ENCODE measurements around the gene DCAF12L2.
"Not testable (repeated sequence)": the region's sequence is repeated elsewhere in the genome, so short reads cannot be mapped to it uniquely, and the experiment has no call there.

The DCAF12L2 gene

DNA sequence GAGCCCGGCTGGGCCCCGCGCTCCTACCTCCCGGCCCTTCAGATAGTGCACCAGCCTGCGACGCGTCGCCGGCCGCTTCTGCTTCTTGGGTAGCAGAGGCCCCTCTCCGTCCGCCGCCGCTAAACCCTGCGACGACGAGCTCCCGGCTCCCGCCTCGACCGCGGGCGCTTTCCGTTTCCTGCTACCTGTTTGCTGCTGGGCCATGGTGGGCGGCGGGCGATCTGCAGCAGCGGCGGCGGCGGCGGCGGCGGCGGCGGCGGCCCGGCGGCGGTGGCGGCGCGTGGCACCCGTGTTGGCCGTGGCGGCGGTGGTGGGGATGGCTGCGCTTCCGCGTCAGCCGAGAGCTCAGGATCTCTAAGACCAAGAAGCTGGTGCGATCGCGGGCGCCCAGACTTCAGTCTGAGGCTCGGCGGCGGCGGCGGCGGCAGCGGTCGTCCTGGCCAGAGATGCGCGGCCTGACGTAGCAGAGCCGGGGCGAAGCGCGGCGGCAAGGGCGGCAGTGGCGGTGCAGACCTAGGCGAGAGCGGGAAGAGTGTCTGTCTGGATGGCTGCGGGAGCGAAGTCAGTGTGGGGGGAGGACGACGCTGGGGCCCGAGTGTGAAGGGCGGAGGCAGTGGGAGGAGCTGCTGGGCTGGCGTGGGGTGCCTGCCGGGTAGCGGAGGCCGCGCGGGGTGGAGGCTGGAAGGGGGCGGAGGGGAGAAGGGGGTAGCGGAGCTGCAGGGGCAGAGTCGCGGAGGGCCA is at the start of gene DCAF12L2:
TSS of gene DCAF12L2 (minus strand) at position 569 of the 741 bp plus-strand sequence. CDS start at position 204, 365 bp downstream.
- H3K4me2 ChIP-seq: no peak within 1 kb of the TSS
- no peaks in the 10 kb centered on the region for H3K4me1 ChIP-seq
- no peaks in the 10 kb centered on the region for H3K36me3 ChIP-seq
- H3K27ac ChIP-seq: no peak within 1 kb of the TSS
- peaks cover 12 to 21% (median 20%) of the 10 kb centered on the region in 11 experiments; a peak in 19 of 22 replicates for H3K9me3 ChIP-seq (replicated peaks in 1 of 11)
- peaks cover 16 to 61% (median 49%) of the 10 kb centered on the region in 11 experiments; a peak in 21 of 22 replicates for H3K27me3 ChIP-seq
- no peak within 1 kb of the TSS for H3K4me3 ChIP-seq
- no peaks in the 10 kb centered on the region for H4K20me1 ChIP-seq
- no peak for TF ChIP-seq Cebpa-rat (IDR thresholded peaks at IDR 0.05)
- H3K9ac ChIP-seq: no peak within 1 kb of the TSS

DNA sequence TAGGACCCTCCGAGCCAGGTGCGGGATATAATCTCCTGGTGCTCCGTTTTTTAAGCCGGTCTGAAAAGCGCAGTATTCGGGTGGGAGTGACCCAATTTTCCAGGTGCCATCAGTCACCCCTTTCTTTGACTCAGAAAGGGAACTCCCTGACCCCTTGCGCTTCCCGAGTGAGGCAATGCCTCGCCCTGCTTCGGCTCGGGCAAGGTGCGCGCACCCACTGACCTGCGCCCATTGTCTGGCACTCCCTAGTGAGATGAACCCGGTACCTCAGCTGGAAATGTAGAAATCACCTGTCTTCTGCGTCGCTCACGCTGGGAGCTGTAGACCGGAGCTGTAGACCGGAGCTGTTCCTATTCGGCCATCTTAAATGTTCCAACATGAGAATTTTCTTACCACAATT is 24.8 kb upstream of the DCAF12L2 start:
- H3K4me1 ChIP-seq; H3K36me3 ChIP-seq; H3K9me3 ChIP-seq (replicated peaks in 1 of 11); H3K4me3 ChIP-seq; H3K27me3 ChIP-seq; H3K4me2 ChIP-seq; H3K9ac ChIP-seq; H4K20me1 ChIP-seq; H3K27ac ChIP-seq: not testable (repeated sequence)

DNA sequence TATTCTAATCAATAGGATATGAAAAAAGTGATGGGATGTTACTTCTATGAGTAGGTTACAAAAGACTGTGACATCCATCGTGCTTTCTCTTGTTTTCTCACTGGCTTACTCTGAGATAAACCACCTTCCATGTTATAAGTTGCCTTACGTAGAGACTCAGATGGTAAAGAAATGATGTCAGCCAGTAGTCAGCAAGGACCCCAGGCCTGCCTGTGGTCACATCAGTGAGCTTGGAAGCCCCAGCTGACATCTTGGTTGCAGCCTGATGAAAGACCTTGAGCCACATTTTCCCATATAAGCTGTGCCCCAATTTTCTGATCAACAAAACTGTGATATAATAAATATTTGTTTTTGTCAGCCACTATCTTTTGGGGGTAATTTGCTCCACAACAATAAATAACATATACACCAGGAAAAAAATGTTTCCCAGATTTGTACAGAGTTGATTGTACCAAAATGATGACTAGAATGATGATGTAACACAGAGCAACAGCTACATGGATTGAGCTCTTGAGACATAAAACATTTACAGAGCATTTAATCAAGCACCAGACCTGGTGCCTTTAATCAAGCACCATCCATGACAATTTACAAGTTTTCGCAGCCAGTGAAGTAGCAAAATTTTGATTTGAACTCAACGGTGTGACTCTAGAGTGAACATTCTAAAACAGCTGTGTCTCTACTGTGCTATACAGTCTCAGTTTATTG is 11.2 kb upstream of the DCAF12L2 start:
- Histone ChIP-seq H3K4me2 (no peak overlapping the region), H4K20me1 (no peaks in the 10 kb centered on the region), H3K27me3 (peaks cover 8 to 85% (median 56%) of the 10 kb centered on the region in 11 experiments; a peak in 20 of 22 replicates), H3K9ac (no peak overlapping the region), H3K4me3 (no peak overlapping the region), H3K9me3 (replicated peaks in 1 of 11) (no peaks in the 10 kb centered on the region), H3K4me1 (no peaks in the 10 kb centered on the region), H3K36me3 (no peaks in the 10 kb centered on the region), H3K27ac (no peak overlapping the region)
- no peak for TF ChIP-seq Cebpa-rat (IDR thresholded peaks at IDR 0.05)

DNA sequence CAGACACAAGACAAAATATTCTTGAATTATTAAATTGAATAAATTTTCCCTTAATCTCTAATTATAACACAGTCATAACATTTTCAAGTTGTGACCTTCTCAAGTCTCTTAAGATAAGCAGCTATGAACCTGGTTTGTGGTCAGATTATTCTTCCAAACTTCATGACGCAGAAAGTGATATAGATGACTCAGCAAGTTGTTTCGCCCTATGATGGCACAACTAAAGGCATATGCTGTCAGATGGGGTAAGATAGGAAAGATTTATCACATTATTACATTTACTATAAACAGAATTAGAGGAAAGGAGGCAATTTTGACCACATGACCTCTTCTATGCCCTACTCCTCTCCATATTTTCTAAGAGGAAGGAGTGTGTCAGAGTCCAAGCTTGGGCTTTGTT is 4.6 kb upstream of the DCAF12L2 start:
- H3K27ac ChIP-seq: no peak overlapping the region

GRCh38 chrX:126167560-126167959 is 1.5 kb upstream of the DCAF12L2 start:
- Histone ChIP-seq H3K4me2 (no peak overlapping the region), H3K9ac (no peak overlapping the region), H3K27me3 (peaks cover 15 to 61% (median 51%) of the 10 kb centered on the region in 11 experiments; a peak in 21 of 22 replicates), H3K9me3 (replicated peaks in 1 of 11) (peaks cover 12 to 21% (median 20%) of the 10 kb centered on the region in 11 experiments; a peak in 19 of 22 replicates), H4K20me1 (no peaks in the 10 kb centered on the region), H3K4me3 (no peak overlapping the region), H3K27ac (no peak overlapping the region), H3K36me3 (no peaks in the 10 kb centered on the region), H3K4me1 (no peaks in the 10 kb centered on the region)
- no peak for TF ChIP-seq Cebpa-rat (IDR thresholded peaks at IDR 0.05)

More for the DNA sequence above, 4.6 kb upstream of the DCAF12L2 start:
- H3K27me3 ChIP-seq: peaks cover 20 to 83% (median 66%) of the 10 kb centered on the region in 11 experiments; a peak in 21 of 22 replicates
- H3K4me1 ChIP-seq: no peaks in the 10 kb centered on the region
- no peak overlapping the region for H3K4me3 ChIP-seq
- peaks cover 0 to 6% (median 4%) of the 10 kb centered on the region in 11 experiments; a peak in 15 of 22 replicates for H3K9me3 ChIP-seq (replicated peaks in 1 of 11)
- no peak overlapping the region for H3K4me2 ChIP-seq
- no peak for TF ChIP-seq Cebpa-rat (IDR thresholded peaks at IDR 0.05)
- no peaks in the 10 kb centered on the region for H3K36me3 ChIP-seq
- H3K9ac ChIP-seq: no peak overlapping the region
- H4K20me1 ChIP-seq: no peaks in the 10 kb centered on the region

DNA sequence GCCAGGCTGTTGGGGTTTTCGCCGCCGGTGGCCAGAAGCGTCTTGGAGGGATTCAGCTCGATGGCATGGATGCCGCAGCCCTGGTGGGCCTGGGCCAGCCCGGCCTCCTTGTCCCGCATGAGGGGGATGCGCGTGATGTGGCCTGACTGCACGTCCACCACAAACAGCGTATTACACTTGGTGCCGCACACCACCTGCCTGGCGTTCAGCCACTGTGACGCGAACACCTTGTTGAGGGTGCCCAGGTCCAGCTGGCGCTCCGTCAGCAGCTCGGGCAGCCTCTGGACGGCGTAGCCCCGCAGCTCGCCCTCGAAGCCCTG is 728 bp downstream of the DCAF12L2 start:
- no peaks in the 10 kb centered on the region for H4K20me1 ChIP-seq
- H3K4me1 ChIP-seq: no peaks in the 10 kb centered on the region
- H3K4me2 ChIP-seq: no peak overlapping the region
- peaks cover 12 to 21% (median 20%) of the 10 kb centered on the region in 11 experiments; a peak in 19 of 22 replicates for H3K9me3 ChIP-seq (replicated peaks in 1 of 11)
- no peak overlapping the region for H3K4me3 ChIP-seq
- H3K27ac ChIP-seq: no peak overlapping the region
- no peak overlapping the region for H3K9ac ChIP-seq
- peaks cover 12 to 61% (median 50%) of the 10 kb centered on the region in 11 experiments; a peak in 21 of 22 replicates for H3K27me3 ChIP-seq
- no peaks in the 10 kb centered on the region for H3K36me3 ChIP-seq
- TF ChIP-seq Cebpa-rat (IDR thresholded peaks at IDR 0.05): no peak

DNA sequence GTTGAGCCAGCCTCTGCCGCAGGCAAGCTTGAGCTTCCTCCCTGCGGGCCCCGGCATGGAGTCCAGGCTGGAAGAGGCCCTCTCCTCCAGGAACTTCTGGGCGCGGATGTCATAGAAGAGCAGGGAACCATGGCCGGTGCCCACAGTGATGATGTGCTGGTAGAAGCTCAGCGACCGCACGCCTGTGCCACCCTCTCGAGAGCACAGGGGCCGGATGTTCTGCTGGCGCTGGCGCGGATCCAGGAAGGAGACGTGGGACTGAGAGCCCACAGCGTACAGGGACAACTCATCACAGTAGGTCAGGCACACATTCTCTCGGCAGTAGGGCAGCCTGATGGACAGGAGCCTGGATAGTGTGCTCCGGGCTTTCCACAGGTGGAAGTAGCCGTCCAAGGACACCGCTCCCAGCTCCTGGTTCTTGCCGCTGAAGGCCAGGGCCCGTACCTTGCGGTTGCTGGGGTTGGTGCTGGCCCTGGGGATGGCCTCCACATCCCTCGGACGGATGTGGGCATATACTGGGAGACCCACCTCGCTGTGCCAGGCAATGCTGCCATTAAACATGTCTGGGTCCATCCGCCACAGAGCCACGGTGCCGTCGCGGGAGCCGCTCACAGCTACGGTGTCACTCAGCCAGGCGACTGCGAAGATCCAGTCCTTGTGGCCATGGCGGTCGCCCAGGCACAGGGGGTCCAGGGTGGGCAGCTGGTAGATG is 1.2 kb downstream of the DCAF12L2 start:
- Histone ChIP-seq H3K4me2 (no peak overlapping the region), H4K20me1 (no peaks in the 10 kb centered on the region), H3K4me1 (no peaks in the 10 kb centered on the region), H3K27me3 (peaks cover 12 to 62% (median 50%) of the 10 kb centered on the region in 11 experiments; a peak in 21 of 22 replicates), H3K4me3 (no peak overlapping the region), H3K9ac (no peak overlapping the region), H3K36me3 (no peaks in the 10 kb centered on the region), H3K27ac (no peak overlapping the region), H3K9me3 (replicated peaks in 1 of 11) (peaks cover 12 to 21% (median 20%) of the 10 kb centered on the region in 11 experiments; a peak in 19 of 22 replicates)
- TF ChIP-seq Cebpa-rat (IDR thresholded peaks at IDR 0.05): no peak

DNA sequence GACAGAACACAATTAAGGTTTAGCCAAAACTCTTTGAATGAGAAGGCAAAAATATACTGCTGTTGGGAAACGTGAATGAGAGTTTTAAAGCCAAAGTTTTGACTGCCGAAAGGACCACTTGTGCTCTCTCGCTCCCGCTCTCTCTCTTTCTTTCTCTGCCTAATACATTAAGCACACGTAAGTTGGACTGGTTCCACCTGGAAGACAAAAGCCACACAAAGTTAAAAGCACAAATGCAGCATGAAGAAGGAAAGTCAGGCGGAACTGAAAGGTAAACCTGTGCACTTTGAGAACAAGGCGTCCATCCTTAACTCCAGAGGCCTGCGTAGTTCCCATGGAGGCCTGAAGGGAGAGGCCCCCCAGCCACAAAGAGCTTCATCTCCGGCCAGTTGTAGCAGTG is 1.9 kb downstream of the DCAF12L2 start:
- Histone ChIP-seq H3K9ac (no peak overlapping the region), H3K36me3 (no peaks in the 10 kb centered on the region), H3K27ac (no peak overlapping the region), H3K4me3 (no peak overlapping the region), H3K27me3 (peaks cover 11 to 61% (median 49%) of the 10 kb centered on the region in 11 experiments; a peak in 21 of 22 replicates), H4K20me1 (no peaks in the 10 kb centered on the region), H3K9me3 (replicated peaks in 1 of 11) (peaks cover 12 to 21% (median 20%) of the 10 kb centered on the region in 11 experiments; a peak in 19 of 22 replicates), H3K4me1 (no peaks in the 10 kb centered on the region), H3K4me2 (no peak overlapping the region)
- no peak for TF ChIP-seq Cebpa-rat (IDR thresholded peaks at IDR 0.05)

- Histone ChIP-seq H3K4me3 (no peak overlapping the region), H3K4me1 (no peaks in the 10 kb centered on the region), H4K20me1 (peaks cover 0 to 4% (median 0%) of the 10 kb centered on the region in 11 experiments; a peak in 3 of 22 replicates), H3K9me3 (replicated peaks in 1 of 11) (peaks cover 0 to 13% (median 0%) of the 10 kb centered on the region in 11 experiments; a peak in 4 of 22 replicates), H3K4me2 (no peak overlapping the region), H3K27me3 (peaks cover 39 to 94% (median 86%) of the 10 kb centered on the region in 11 experiments; a peak in 21 of 22 replicates), H3K9ac (no peak overlapping the region), H3K27ac (no peak overlapping the region), H3K36me3 (no peaks in the 10 kb centered on the region)
- TF ChIP-seq Cebpa-rat (IDR thresholded peaks at IDR 0.05): no peak
Measured at GRCh38 chrX:126141014-126141413, 25.1 kb downstream of the DCAF12L2 start.
